ENCODE results near the gene CHADL.

The CHADL gene

DNA sequence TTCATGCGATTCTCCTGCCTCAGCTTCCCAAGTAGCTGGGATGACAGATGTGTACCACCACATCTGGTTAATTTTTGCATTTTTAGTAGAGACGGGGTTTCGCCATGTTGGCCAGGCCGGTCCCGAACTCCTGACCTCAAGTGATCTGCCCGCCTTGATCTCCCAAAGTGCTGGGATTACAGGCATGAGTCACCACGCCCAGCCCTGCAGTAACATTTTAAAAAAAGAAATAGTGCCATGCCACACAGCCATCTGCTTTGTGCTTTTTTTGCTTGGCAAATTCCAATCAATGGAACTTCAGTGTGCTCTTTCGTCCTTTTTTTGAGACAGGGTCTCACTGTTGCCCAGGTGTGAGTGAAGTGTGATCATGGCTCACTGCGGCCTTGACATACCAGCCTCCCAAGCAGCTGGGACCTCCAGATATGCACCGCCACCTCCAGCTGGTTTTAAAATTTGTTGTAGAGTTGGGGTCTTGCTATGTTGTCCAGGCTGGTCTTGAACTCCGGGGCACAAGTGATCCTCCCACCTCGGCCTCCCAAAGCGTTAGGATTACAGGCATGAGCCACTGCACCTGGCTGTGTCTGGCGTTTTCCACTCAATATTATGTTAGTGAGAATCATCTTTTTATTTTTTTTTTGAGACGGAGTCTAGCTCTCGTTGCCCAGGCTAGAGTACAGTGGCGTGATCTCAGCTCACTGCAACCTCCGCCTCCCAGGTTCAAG, 1.8 kb upstream of the CHADL start:
- no peak overlapping the region for H3K4me3 ChIP-seq (ENCODE audit: low read depth, low read length)
- no peaks in the 10 kb centered on the region for H3K79me2 ChIP-seq (ENCODE audit: control insufficient read depth, insufficient read depth, low read length, unreplicated experiment)
- no peak overlapping the region for H2AFZ ChIP-seq (ENCODE audit: low read length, unreplicated experiment)
- H3K27ac ChIP-seq (ENCODE audit: low read depth, low read length): no peak overlapping the region
- H3K36me3 ChIP-seq (ENCODE audit: insufficient read depth, low read length): 0 out of 2 replicates have a peak, but pooled peaks cover 5% of the 10 kb centered on the region
- H3K27me3 ChIP-seq (ENCODE audit: insufficient read depth, low read length): no peaks in the 10 kb centered on the region
- H3K4me1 ChIP-seq (ENCODE audit: control insufficient read depth, insufficient read depth, low read length, unreplicated experiment): no peaks in the 10 kb centered on the region

DNA sequence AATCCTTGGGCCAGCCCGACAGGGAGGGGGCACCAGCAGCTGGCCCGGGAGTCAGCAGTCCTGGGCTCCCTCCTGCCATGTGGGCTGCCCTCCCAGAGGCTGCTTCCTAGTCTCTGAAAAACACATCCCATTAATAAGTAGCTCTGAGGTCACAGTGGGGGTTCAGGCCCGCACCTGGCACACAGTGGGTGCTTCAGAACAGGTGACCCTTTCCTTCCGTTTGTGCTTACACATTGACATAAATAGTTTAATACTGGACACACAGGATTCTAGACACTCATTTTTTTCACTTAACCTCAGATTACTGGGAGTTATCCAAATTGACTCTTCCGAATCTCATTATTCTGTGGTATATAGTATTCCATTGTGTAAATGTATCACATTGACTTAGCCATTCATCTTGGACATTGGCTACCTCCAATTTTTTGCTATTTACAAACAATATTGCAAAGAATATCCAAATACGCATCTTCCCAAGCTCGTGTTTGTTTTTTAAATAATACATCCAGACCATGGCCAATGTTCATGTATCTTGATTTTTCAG, 474 bp upstream of the CHADL start:
- Histone ChIP-seq H3K36me3 (ENCODE audit: insufficient read depth, low read length) (no peaks in the 10 kb centered on the region), H3K27me3 (ENCODE audit: insufficient read depth, low read length) (no peaks in the 10 kb centered on the region), H3K4me3 (ENCODE audit: low read depth, low read length) (no peak overlapping the region), H3K4me1 (ENCODE audit: control insufficient read depth, insufficient read depth, low read length, unreplicated experiment) (no peaks in the 10 kb centered on the region), H2AFZ (ENCODE audit: low read length, unreplicated experiment) (no peak overlapping the region), H3K27ac (ENCODE audit: low read depth, low read length) (no peak overlapping the region), H3K79me2 (ENCODE audit: control insufficient read depth, insufficient read depth, low read length, unreplicated experiment) (no peaks in the 10 kb centered on the region)

DNA sequence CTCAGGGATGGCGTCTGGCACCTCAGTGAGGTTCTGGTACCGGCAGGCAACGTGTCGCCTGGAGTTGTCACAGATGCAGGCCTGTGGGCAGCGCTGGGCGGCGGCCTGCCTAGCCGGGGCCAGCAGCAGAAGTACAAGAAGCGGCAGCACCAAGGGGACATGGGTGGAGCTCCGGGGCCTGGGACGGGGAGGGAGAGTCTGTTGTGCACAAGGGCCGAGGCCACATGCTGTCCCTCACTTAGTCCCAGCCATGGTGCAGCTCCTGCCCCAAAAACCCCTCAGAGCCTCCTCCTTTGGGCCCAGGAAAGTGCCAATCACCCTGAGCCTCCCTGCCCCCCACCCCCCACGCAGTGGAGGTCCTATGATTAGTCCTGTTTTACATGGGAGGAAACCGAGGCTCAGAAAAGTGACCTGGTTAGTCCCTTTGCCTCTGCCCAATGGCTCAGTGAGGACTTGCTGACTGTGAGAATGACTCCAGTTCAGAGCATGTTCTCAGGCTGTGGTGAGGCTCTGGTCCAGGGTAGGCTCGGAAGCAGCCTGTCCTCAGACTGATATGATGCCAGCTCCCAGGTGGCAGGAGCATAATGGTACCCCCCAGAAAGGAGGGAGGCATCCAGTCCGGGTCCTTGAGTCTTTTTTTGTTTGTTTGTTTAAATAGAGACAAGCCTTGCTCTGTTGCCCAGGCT, 1.1 kb downstream of the CHADL start:
- no peaks in the 10 kb centered on the region for H3K4me1 ChIP-seq (ENCODE audit: control insufficient read depth, insufficient read depth, low read length, unreplicated experiment)
- no peaks in the 10 kb centered on the region for H3K27me3 ChIP-seq (ENCODE audit: insufficient read depth, low read length)

DNA sequence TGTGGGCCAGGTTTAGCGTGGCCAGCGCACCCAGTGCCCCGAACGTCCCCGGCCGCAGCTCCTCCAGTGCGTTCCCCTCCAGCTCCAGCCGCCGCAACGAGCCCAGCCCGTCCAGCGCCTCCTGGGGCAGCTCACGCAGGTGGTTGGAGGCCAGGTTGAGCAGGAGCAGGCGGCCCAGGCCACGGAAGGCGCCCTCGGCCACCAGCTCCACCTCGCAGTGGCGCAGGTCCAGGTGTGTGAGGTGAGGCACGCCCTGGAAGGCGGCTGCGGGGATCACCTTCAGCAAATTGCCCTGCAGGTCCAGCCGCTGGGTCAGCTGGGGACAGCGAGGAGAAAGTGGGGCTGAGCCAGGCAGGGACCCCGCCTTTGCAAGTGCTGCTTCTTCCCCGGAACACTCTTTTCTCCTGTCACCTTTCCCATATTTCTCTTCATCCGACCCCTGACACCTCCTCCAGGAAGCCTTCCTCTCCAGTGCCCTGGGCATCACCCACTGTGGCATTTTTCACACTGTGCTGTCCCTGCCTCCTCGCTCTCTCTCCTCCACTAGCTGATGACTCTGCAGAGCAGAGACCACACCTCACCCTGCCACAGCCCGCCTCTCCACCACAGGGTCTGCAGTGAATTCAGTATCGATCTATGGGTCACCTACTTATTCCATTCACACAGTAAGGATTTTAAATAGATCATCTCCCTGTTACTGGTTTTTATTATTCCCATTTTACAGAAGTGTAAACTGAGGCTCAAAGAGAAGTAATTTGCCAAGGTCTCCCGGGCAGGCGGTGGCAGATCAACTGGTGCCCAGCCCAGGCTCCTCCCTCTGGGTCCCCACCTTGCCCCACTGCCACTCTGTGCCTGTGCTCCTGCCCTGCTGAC, 1.9 kb downstream of the CHADL start:
- no peaks in the 10 kb centered on the region for H3K4me1 ChIP-seq (ENCODE audit: control insufficient read depth, insufficient read depth, low read length, unreplicated experiment)
- H2AFZ ChIP-seq (ENCODE audit: low read length, unreplicated experiment): no peak overlapping the region
- no peaks in the 10 kb centered on the region for H3K79me2 ChIP-seq (ENCODE audit: control insufficient read depth, insufficient read depth, low read length, unreplicated experiment)
- H3K4me3 ChIP-seq (ENCODE audit: low read depth, low read length): no peak overlapping the region
- H3K27ac ChIP-seq (ENCODE audit: low read depth, low read length): no peak overlapping the region
- no peaks in the 10 kb centered on the region for H3K27me3 ChIP-seq (ENCODE audit: insufficient read depth, low read length)
- H3K36me3 ChIP-seq (ENCODE audit: insufficient read depth, low read length): no peaks in the 10 kb centered on the region

More for the DNA sequence above, 1.1 kb downstream of the CHADL start:
- Histone ChIP-seq H3K27ac (ENCODE audit: low read depth, low read length) (no peak overlapping the region), H2AFZ (ENCODE audit: low read length, unreplicated experiment) (no peak overlapping the region), H3K79me2 (ENCODE audit: control insufficient read depth, insufficient read depth, low read length, unreplicated experiment) (no peaks in the 10 kb centered on the region), H3K36me3 (ENCODE audit: insufficient read depth, low read length) (no peaks in the 10 kb centered on the region), H3K4me3 (ENCODE audit: low read depth, low read length) (no peak overlapping the region)

DNA sequence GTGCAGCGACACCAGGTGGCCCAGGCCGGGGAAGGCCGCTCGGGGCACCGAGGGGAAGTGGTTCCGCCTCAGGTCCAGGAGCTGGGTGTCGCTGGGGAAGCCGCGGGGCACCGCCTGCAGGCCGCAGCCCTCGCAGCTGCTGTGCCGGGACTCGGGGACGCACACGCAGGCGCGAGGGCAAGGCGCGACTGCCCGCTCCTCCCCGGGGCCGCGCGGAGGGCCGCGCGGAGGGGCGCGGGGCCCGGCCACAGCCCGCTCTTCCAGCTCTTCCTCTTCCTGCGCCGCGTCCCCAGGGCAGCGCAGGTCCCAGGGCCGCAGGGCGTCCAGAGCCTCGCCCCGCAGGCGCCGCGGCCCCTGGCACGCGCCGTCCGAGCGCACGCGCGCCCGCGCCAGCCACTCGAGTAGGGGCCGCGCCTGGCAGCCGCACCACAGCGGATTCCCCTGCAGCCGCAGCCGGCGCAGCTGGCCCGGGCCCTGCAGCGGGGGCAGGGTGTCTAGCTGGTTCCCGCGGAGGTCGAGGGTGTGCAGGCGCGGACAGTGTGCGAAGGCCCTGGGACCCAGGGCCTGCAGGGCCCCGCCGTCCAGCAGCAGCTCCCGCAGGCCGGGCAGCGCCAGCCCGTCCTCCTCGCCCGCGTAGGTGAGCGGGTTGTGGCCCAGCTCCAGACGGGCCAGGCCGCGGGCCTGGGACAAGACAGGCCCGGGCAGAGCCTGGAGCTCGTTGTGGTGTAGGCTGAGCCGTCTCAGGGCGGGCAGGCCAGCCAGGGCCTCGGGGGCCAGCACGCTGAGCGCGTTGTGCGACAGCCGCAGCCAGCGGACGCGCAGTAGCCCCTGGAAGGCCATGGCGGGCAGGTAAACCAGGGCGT, 2.8 kb downstream of the CHADL start:
- Histone ChIP-seq H2AFZ (ENCODE audit: low read length, unreplicated experiment) (no peak overlapping the region), H3K27me3 (ENCODE audit: insufficient read depth, low read length) (no peaks in the 10 kb centered on the region), H3K4me3 (ENCODE audit: low read depth, low read length) (peak overlapping the region; percentile 53), H3K79me2 (ENCODE audit: control insufficient read depth, insufficient read depth, low read length, unreplicated experiment) (no peaks in the 10 kb centered on the region), H3K4me1 (ENCODE audit: control insufficient read depth, insufficient read depth, low read length, unreplicated experiment) (no peaks in the 10 kb centered on the region), H3K27ac (ENCODE audit: low read depth, low read length) (no peak overlapping the region), H3K36me3 (ENCODE audit: insufficient read depth, low read length) (no peaks in the 10 kb centered on the region)

DNA sequence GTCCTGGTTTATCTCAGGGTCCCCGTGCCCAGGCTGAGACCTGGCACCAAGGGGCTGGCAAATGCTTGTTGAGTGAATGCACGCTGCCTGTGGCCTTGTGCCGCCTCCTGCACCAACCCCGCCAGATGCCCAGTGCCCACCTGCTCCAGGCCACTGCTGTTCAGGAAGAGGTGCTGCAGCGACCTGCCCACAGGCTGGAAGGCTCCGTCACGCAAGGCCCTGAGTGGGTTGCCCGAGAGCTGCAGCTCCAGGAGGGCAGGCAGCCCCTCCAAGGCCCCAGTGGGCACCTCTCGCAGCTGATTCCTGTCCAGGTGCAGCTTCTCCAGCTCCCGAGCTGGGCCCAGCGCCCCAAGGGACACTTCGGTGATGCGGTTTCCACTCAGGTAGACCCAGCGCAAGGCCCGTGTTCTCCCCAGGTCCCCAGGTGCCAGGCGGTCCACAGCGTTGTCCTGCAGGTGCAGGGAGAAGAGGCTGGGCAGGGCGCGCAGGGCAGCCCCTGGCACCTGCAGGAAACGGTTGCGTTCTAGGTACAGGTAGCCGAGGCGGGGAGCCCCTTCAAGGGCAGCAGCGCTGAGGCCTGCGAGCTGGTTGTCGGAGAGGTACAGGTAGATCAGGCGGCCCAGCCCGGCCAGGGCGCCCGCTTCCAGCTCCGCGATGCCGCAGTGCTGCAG, 3.6 kb downstream of the CHADL start:
- no peak overlapping the region for H2AFZ ChIP-seq (ENCODE audit: low read length, unreplicated experiment)
- peak overlapping the region; percentile 53 for H3K4me3 ChIP-seq (ENCODE audit: low read depth, low read length)
- no peaks in the 10 kb centered on the region for H3K4me1 ChIP-seq (ENCODE audit: control insufficient read depth, insufficient read depth, low read length, unreplicated experiment)
- H3K27ac ChIP-seq (ENCODE audit: low read depth, low read length): no peak overlapping the region
- H3K79me2 ChIP-seq (ENCODE audit: control insufficient read depth, insufficient read depth, low read length, unreplicated experiment): no peaks in the 10 kb centered on the region
- H3K27me3 ChIP-seq (ENCODE audit: insufficient read depth, low read length): no peaks in the 10 kb centered on the region
- H3K36me3 ChIP-seq (ENCODE audit: insufficient read depth, low read length): no peaks in the 10 kb centered on the region

DNA sequence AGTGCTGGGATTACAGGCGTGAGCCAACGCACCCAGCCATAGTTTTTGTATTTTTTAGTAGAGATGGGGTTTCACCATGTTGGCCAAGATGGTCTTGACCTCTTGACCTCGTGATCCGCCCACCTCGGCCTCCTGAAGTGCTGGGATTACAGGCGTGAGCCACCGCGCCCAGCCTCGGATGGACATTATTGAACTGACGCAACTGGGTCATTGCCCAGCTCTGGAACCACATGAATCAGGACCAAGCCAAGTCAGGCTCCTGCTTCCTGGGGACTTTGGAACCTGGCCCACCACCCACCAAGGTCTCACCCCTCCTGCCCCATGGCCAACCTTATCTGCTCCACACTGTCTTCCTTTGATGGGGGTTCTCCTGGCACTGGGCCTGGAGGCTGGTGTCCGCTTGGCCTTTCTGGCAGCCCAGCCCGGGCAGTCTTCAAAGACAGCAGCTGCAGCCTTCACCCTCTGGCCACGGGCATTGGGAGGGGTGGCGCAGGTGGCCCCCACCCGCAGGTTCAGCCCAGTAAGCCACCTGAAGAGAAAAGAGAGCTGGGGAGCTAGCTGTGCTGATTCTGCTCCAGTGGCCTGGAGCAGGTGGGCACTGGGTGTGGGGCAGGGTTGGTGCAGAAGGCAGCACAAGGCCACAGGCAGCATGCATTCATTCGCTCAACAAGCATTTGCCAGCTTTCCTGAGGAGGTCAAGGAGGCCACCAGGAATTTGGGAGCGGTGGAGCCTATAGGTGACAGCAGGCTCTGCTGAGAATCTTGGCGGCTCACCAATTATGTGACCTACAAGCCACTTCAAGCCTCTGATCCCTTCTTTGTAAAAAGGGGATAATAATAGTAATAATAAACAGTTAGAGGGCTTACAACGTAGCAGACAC, 5.7 kb downstream of the CHADL start:
- H3K27me3 ChIP-seq (ENCODE audit: insufficient read depth, low read length): no peaks in the 10 kb centered on the region
- no peaks in the 10 kb centered on the region for H3K36me3 ChIP-seq (ENCODE audit: insufficient read depth, low read length)
- no peaks in the 10 kb centered on the region for H3K4me1 ChIP-seq (ENCODE audit: control insufficient read depth, insufficient read depth, low read length, unreplicated experiment)
- H3K27ac ChIP-seq (ENCODE audit: low read depth, low read length): no peak overlapping the region
- H3K79me2 ChIP-seq (ENCODE audit: control insufficient read depth, insufficient read depth, low read length, unreplicated experiment): no peaks in the 10 kb centered on the region
- no peak overlapping the region for H3K4me3 ChIP-seq (ENCODE audit: low read depth, low read length)
- no peak overlapping the region for H2AFZ ChIP-seq (ENCODE audit: low read length, unreplicated experiment)

DNA sequence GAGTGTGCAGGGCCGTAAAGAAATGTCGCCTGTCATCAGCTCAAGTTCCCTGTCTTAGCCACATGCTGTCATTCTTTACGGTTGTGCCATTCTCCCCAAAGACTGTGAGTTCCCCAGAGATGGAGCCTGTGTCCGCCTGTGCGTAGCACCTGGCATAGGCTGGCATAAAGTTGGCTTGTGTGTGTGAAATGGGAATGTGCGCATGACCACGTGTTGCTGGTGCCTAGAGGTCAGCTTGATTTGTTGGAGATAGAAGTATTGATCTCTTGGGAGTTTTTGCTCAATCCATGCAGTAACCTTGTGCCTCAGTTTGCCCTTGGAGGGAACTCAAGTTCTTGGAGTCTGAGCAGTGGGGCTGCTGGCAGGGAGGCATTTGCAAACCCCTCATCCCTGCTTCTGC, 9.4 kb downstream of the CHADL start:
- Histone ChIP-seq H3K4me3 (ENCODE audit: low read depth, low read length) (no peak overlapping the region), H3K79me2 (ENCODE audit: control insufficient read depth, insufficient read depth, low read length, unreplicated experiment) (no peaks in the 10 kb centered on the region), H3K4me1 (ENCODE audit: control insufficient read depth, insufficient read depth, low read length, unreplicated experiment) (no peaks in the 10 kb centered on the region), H3K27ac (ENCODE audit: low read depth, low read length) (no peak overlapping the region), H2AFZ (ENCODE audit: low read length, unreplicated experiment) (no peak overlapping the region), H3K36me3 (ENCODE audit: insufficient read depth, low read length) (no peaks in the 10 kb centered on the region), H3K27me3 (ENCODE audit: insufficient read depth, low read length) (no peaks in the 10 kb centered on the region)

DNA sequence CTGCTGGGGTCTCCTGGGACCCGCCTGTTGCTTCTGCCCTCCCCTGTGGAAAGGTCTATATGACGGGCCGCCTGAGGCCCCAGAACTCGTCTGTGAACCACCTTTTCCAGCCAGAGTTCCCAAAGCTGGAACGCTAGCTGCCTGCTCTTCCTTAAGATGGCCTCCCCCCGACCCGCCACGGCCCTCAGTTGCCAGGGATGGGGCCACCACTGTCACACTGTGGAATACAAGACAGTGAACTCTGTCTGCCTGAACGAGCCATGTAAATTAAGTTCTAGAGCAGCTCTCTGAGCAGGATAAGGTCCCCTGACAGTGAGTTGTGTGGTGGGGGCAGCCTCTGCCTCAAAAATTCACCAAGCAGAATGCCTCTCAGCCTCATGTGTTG, 10.3 kb downstream of the CHADL start:
- no peak overlapping the region for H2AFZ ChIP-seq (ENCODE audit: low read length, unreplicated experiment)
- H3K79me2 ChIP-seq (ENCODE audit: control insufficient read depth, insufficient read depth, low read length, unreplicated experiment): no peaks in the 10 kb centered on the region
- H3K27ac ChIP-seq (ENCODE audit: low read depth, low read length): no peak overlapping the region
- H3K27me3 ChIP-seq (ENCODE audit: insufficient read depth, low read length): no peaks in the 10 kb centered on the region
- no peaks in the 10 kb centered on the region for H3K4me1 ChIP-seq (ENCODE audit: control insufficient read depth, insufficient read depth, low read length, unreplicated experiment)
- no peak overlapping the region for H3K4me3 ChIP-seq (ENCODE audit: low read depth, low read length)
- H3K36me3 ChIP-seq (ENCODE audit: insufficient read depth, low read length): no peaks in the 10 kb centered on the region
